Stomach (tissue), 19 donors: ENCODE data around the gene SYCN. TPM values are rescaled to one million over a fixed set of nuclear protein-coding genes. Genes with fewer than 3 reads are reported as not detected.
A peak's percentile ranks its signal among the peaks of the same experiment; 100 is the strongest.

Experiments
- DNase-seq, 2 donors: peaks; one replicate each; pipeline versions ENCODE4 v3.0.0 to v3.0.0-alpha.2; 2013 to 2019
- H3K27ac ChIP-seq, 5 donors: fragments of 200-600 bp in 4 of 5; sonication (generic) in 4 of 5; one replicate each; pipeline ENCODE4 v1.5.1; 2013 to 2019; ENCODE audit warnings: mild to moderate bottlenecking in 1 of 5, moderate library complexity in 1 of 5
- H3K27me3 ChIP-seq, 3 donors: fragments of 200-600 bp; sonication (generic); one replicate each; pipeline ENCODE4 v1.5.1; 2017 to 2019; ENCODE audit warnings: mixed run types in 1 of 3
- H3K36me3 ChIP-seq, 4 donors: fragments of 200-600 bp; sonication (generic); 1 replicate in 3 of 4; 2 replicates in 1 of 4; pipeline ENCODE4 v1.5.1; 2016 to 2019
- H3K4me1 ChIP-seq, 4 donors: fragments of 200-600 bp; sonication (generic); one replicate each; pipeline ENCODE4 v1.5.1; 2016 to 2019
- H3K4me3 ChIP-seq, 4 donors: fragments of 200-600 bp; sonication (generic) in 3 of 4; one replicate each; pipeline ENCODE4 v1.5.1; 2016 to 2019; ENCODE audit warnings: mild to moderate bottlenecking in 1 of 4
- H3K9me3 ChIP-seq, 4 donors: fragments of 200-600 bp; sonication (generic); one replicate each; pipeline ENCODE4 v1.5.1; 2016 to 2019
- EP300 ChIP-seq: sonication (generic); formaldehyde crosslinking; IDR thresholded peaks from one replicate; pipeline ENCODE4 v1.6.1; 2017; ENCODE audit warnings: antibody characterized with exemption
- POLR2A ChIP-seq, 4 donors: fragments of 450-650 bp; IDR thresholded peaks; one replicate each; pipeline ENCODE4 v1.6.1; 2016; ENCODE audit warnings: antibody characterized with exemption in 4 of 4, control low read depth in 2 of 4, mild to moderate bottlenecking in 1 of 4, moderate library complexity in 1 of 4
- POLR2AphosphoS5 ChIP-seq, 3 donors: sonication (generic); formaldehyde crosslinking; IDR thresholded peaks; one replicate each; pipeline ENCODE4 v1.6.1; 2016; ENCODE audit warnings: antibody characterized with exemption in 3 of 3
- WGBS, 5 donors: extraction: QIAGEN DNeasy Blood & Tissue Kit in 3 of 5; methylation state at CpG; one replicate each; pipeline versions ENCODE4 v1.1.5 to v1.1.7; 2013 to 2018; 5-methylcytosine and 5-hydroxymethylcytosine counted together
- intact Hi-C: fragments of 100-400 bp; cut with DNase I; formaldehyde crosslinking; loops from one replicate; pipeline ENCODE4 v1.15.1; 2023; ENCODE audit warnings: low total_unique reads
- long read RNA-seq, 10 donors: transcript quantifications; one replicate each; lab custom pipeline, GENCODE V29; 2026
- polyA plus RNA-seq, 3 donors: library from polyadenylated mRNA; stranded (reverse); fragments of 200-250 nt; gene quantifications; one replicate each; pipeline ENCODE4 v1.2.3, GENCODE V29; 2013
- total RNA-seq, 5 donors: library from RNA; depleted of rRNA; stranded (reverse); fragments of >200 nt; gene quantifications; one replicate each; pipeline versions ENCODE4 v1.1.0 to v1.2.3, GENCODE V29; 2014 to 2016
- TF ChIP-seq, protein P1 (sequence below), 7 experiments: fragments of 450-650 bp in 4 of 7; fragments of 200-600 bp in 3 of 7; sonication (generic) in 3 of 7; IDR thresholded peaks; one replicate each; pipeline ENCODE4 v1.5.1; 2016 to 2019; ENCODE audit warnings: antibody characterized with exemption in 7 of 7, control low read depth in 2 of 7, mild to moderate bottlenecking in 1 of 7
- donor health status: healthy with polysubstance abuse.
- donor health status: Bipolar disorder and iron deficiency.
- donor health status: healthy.

The SYCN gene
- total RNA-seq (not detected), polyA plus RNA-seq (1 to 10 TPM in 1 of 3 donors, under 1 TPM in 1, not detected in 1; 0.65 to 1.9 TPM)
- long read RNA-seq, donor 1, result 0 reads
- long read RNA-seq, donor 2, result 0 reads
- long read RNA-seq, donor 3, result 0 reads
- long read RNA-seq, donor 4, result 0 reads
- long read RNA-seq, donor 5, result 0 reads
- long read RNA-seq, donor 6, result 0 reads
- long read RNA-seq, donor 7, result 0 reads
- long read RNA-seq, donor 8, partial matches to known transcripts, result 0 of 1 reads
- long read RNA-seq, donor 8, other reads (novel, unspliced or antisense), result 0 of 1 reads
- long read RNA-seq, donor 9, result 0 reads
- long read RNA-seq, donor 10, result 0 reads

- 22 to 31% (median 24%) methylated on average over 31 to 57 of the region's 57 CpGs for WGBS, 5 donors
- Histone ChIP-seq H3K4me3 (no peak within 1 kb of the TSS), H3K36me3 (no peaks in the 10 kb centered on the region), H3K9me3 (no peaks in the 10 kb centered on the region), H3K27me3 (peaks cover 0 to 71% (median 32%) of the 10 kb centered on the region in 3 donors), H3K27ac (peak within 1 kb of the TSS in 3 of 5 donors; percentile 50 to 67 (median 60)), H3K4me1 (peaks cover 0 to 20% (median 13%) of the 10 kb centered on the region in 4 donors)
- intact Hi-C loops, result no loop called here
- peak; percentile 49 to 58 for DNase-seq
- TF ChIP-seq EP300 (no peak), POLR2A (IDR thresholded peaks at IDR 0.05) (no peak), POLR2AphosphoS5 (IDR thresholded peaks at IDR 0.05) (no peak)
- TF ChIP-seq, protein P1, sequence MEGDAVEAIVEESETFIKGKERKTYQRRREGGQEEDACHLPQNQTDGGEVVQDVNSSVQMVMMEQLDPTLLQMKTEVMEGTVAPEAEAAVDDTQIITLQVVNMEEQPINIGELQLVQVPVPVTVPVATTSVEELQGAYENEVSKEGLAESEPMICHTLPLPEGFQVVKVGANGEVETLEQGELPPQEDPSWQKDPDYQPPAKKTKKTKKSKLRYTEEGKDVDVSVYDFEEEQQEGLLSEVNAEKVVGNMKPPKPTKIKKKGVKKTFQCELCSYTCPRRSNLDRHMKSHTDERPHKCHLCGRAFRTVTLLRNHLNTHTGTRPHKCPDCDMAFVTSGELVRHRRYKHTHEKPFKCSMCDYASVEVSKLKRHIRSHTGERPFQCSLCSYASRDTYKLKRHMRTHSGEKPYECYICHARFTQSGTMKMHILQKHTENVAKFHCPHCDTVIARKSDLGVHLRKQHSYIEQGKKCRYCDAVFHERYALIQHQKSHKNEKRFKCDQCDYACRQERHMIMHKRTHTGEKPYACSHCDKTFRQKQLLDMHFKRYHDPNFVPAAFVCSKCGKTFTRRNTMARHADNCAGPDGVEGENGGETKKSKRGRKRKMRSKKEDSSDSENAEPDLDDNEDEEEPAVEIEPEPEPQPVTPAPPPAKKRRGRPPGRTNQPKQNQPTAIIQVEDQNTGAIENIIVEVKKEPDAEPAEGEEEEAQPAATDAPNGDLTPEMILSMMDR (IDR thresholded peaks at IDR 0.05), result no peak
These were observed at the start of gene SYCN for GRCh38 chr19:39203372-39204341. Gene SYCN, minus strand, starts transcription at chr19:39204263. Its CDS starts 9 bp downstream, at chr19:39204254.

GRCh38 chr19:39253374-39254149 lies 49.5 kb upstream of the SYCN start:
- DNase-seq, result no peak
- Histone ChIP-seq H3K27me3 (peaks cover 4 to 51% (median 12%) of the 10 kb centered on the region in 3 donors), H3K27ac (no peak overlapping the region), H3K36me3 (no peaks in the 10 kb centered on the region), H3K9me3 (no peaks in the 10 kb centered on the region), H3K4me3 (no peak overlapping the region), H3K4me1 (no peaks in the 10 kb centered on the region)
- TF ChIP-seq POLR2AphosphoS5 (IDR thresholded peaks at IDR 0.05), result no peak
- TF ChIP-seq EP300, result no peak
- TF ChIP-seq, protein P1 (IDR thresholded peaks at IDR 0.05), result no peak
- TF ChIP-seq POLR2A (IDR thresholded peaks at IDR 0.05), result no peak
- intact Hi-C loops, result no loop called here
- WGBS, 5 donors, result 83 to 89% (median 86%) methylated on average over 8 of the region's 8 CpGs

GRCh38 chr19:39252458-39252857 lies 48.4 kb upstream of the SYCN start:
- Histone ChIP-seq H3K36me3 (no peaks in the 10 kb centered on the region), H3K9me3 (no peaks in the 10 kb centered on the region), H3K4me3 (no peak overlapping the region), H3K4me1 (peaks cover 6 to 10% (median 7%) of the 10 kb centered on the region in 4 donors), H3K27me3 (peaks cover 15 to 57% (median 23%) of the 10 kb centered on the region in 3 donors), H3K27ac (no peak overlapping the region)
- DNase-seq, result no peak
- TF ChIP-seq POLR2A (IDR thresholded peaks at IDR 0.05), result no peak
- TF ChIP-seq POLR2AphosphoS5 (IDR thresholded peaks at IDR 0.05), result no peak
- no peak for TF ChIP-seq EP300
- TF ChIP-seq, protein P1 (IDR thresholded peaks at IDR 0.05), result no peak
- WGBS, 5 donors, result 71 to 86% (median 79%) methylated on average over 3 of the region's 3 CpGs
- intact Hi-C loops, result no loop called here

GRCh38 chr19:39251846-39252245 lies 47.8 kb upstream of the SYCN start:
- Histone ChIP-seq H3K27ac (no peak overlapping the region), H3K4me1 (peaks cover 11 to 17% (median 12%) of the 10 kb centered on the region in 4 donors), H3K9me3 (no peaks in the 10 kb centered on the region), H3K36me3 (no peaks in the 10 kb centered on the region), H3K27me3 (peaks cover 19 to 63% (median 29%) of the 10 kb centered on the region in 3 donors), H3K4me3 (no peak overlapping the region)
- no peak for DNase-seq
- intact Hi-C loops, result no loop called here
- no peak for TF ChIP-seq POLR2AphosphoS5 (IDR thresholded peaks at IDR 0.05)
- TF ChIP-seq, protein P1 (IDR thresholded peaks at IDR 0.05), result no peak
- no peak for TF ChIP-seq EP300
- no peak for TF ChIP-seq POLR2A (IDR thresholded peaks at IDR 0.05)
- 46 to 57% (median 54%) methylated on average over 3 of the region's 3 CpGs for WGBS, 5 donors
